Spleen (tissue), 11 donors: ENCODE results near the gene CLIC5. TPM values are rescaled to one million over a fixed set of nuclear protein-coding genes. Genes with fewer than 3 reads are reported as not detected.

Experiments
- DNase-seq: peaks from one replicate; pipeline ENCODE4 v3.0.0-alpha.2; 2020
- H3K27ac ChIP-seq, 8 donors: fragments of 200-600 bp; sonication (generic) in 7 of 8; 1 replicate in 4 of 8; 2 replicates in 4 of 8; pipeline versions ENCODE4 v1.5.0 to v1.8.0; 2016 to 2021; ENCODE audit warnings: inconsistent platforms in 4 of 8, mild to moderate bottlenecking in 4 of 8, moderate library complexity in 1 of 8
- H3K27me3 ChIP-seq, 7 donors: fragments of 200-600 bp; sonication (generic) in 6 of 7; replicated peaks in 1 of 7; 1 replicate in 4 of 7; 2 replicates in 3 of 7; pipeline versions ENCODE4 v1.5.0 to v1.8.0; 2016 to 2021; ENCODE audit warnings: inconsistent platforms in 3 of 7, mild to moderate bottlenecking in 1 of 7
- H3K36me3 ChIP-seq, 6 donors: fragments of 200-600 bp; sonication (generic) in 5 of 6; 1 replicate in 4 of 6; 2 replicates in 2 of 6; pipeline versions ENCODE4 v1.5.0 to v1.8.0; 2016 to 2021; ENCODE audit warnings: inconsistent platforms in 2 of 6
- H3K4me1 ChIP-seq, 6 donors: fragments of 200-600 bp; sonication (generic) in 5 of 6; 1 replicate in 3 of 6; 2 replicates in 3 of 6; pipeline versions ENCODE4 v1.5.0 to v1.8.0; 2016 to 2021; ENCODE audit warnings: inconsistent platforms in 3 of 6
- H3K4me3 ChIP-seq, 8 donors: fragments of 200-600 bp; sonication (generic) in 7 of 8; 1 replicate in 4 of 8; 2 replicates in 4 of 8; pipeline versions ENCODE4 v1.5.0 to v1.8.0; 2016 to 2021; ENCODE audit warnings: inconsistent platforms in 4 of 8, mild to moderate bottlenecking in 4 of 8, moderate library complexity in 2 of 8
- H3K9me3 ChIP-seq, 8 donors: fragments of 200-600 bp; sonication (generic) in 7 of 8; 1 replicate in 4 of 8; 2 replicates in 4 of 8; pipeline versions ENCODE4 v1.5.0 to v1.8.0; 2016 to 2021; ENCODE audit warnings: inconsistent platforms in 4 of 8
- POLR2A ChIP-seq, 3 donors: fragments of 450-650 bp; IDR thresholded peaks; one replicate each; pipeline ENCODE4 v1.5.1; 2017; ENCODE audit warnings: antibody characterized with exemption in 3 of 3, mild to moderate bottlenecking in 1 of 3
- POLR2AphosphoS5 ChIP-seq, 3 donors: sonication (generic); formaldehyde crosslinking; IDR thresholded peaks; one replicate each; pipeline ENCODE4 v1.5.1; 2017; ENCODE audit warnings: antibody characterized with exemption in 3 of 3
- WGBS, 5 donors: extraction: QIAGEN DNeasy Blood & Tissue Kit in 3 of 5; methylation state at CpG; one replicate each; pipeline versions ENCODE4 v1.1.5 to v1.1.7; 2013 to 2018; 5-methylcytosine and 5-hydroxymethylcytosine counted together
- intact Hi-C: fragments of 100-400 bp; cut with DNase I; formaldehyde crosslinking; loops from one replicate; pipeline ENCODE4 v1.15.0; 2023; ENCODE audit warnings: low total_unique reads
- polyA plus RNA-seq, 3 donors: library from polyadenylated mRNA; stranded (reverse); fragments of 200-250 nt; gene quantifications; one replicate each; pipeline ENCODE4 v1.2.1, GENCODE V29; 2013
- small RNA-seq, 4 donors: library from RNA; depleted of rRNA; stranded (forward); fragments of <200 nt; gene quantifications; one replicate each; pipeline ENCODE3, GENCODE V24; 2016
- total RNA-seq, 7 donors: library from RNA; depleted of rRNA in 3 of 7; stranded (reverse); fragments of >200 nt in 3 of 7; fragmentation: NEBNext Ultra II Directional in 4 of 7; extraction: Animal tissue kit (Norgen Biotek cat#: 25700) in 4 of 7; gene quantifications; one replicate each; pipeline versions ENCODE4 v1.1.0 to v1.2.1, GENCODE V29; 2016 to 2021
- TF ChIP-seq, protein P1 (sequence below), 11 experiments: fragments of 200-600 bp in 7 of 11; fragments of 450-650 bp in 4 of 11; sonication (generic) in 4 of 11; IDR thresholded peaks in 8 of 11; conservative IDR thresholded peaks in 3 of 11; 1 replicate in 7 of 11; 2 replicates in 4 of 11; pipeline versions ENCODE4 v1.4.0 to v1.8.0; 2016 to 2021; ENCODE audit warnings: antibody characterized with exemption in 11 of 11, inconsistent platforms in 4 of 11, mild to moderate bottlenecking in 1 of 11
- donor health status: healthy with polysubstance abuse.
- donor health status: DM: no; HTN: no; CAD: no; lungs with moderate emphysema.
- donor health status: DM: no; HTN: no; CAD: no.
- donor health status: Bipolar disorder and iron deficiency.
- donor health status: healthy.
- donor health status: DM: no; HTN: no; CAD: no.
- donor health status: DM: yes; HTN: yes; CAD: no.

Gene CLIC5
- total and polyA plus RNA-seq, 10 donors: 2.8 to 189 (median 71.2) TPM

DNA sequence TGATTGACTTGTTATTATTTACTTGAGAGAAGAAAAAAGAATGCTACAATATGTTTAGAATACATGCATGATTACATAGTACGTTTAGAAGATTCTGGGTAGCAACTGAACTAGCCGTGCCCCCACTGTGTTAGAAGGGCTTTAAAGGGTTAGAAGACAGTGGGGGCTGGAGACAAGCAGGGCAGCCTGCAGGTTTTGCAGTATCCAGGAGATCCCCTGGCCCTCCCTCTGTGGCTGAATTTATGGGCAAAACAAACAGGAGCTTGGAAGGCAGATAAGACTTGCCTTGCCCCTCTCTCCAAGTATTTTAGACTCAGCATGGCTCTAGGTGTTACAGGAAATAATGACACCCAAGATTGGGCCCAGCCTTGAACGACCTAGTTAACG is 179.2 kb downstream of the CLIC5 start:
- no peak for DNase-seq
- no peaks in the 10 kb centered on the region for H3K9me3 ChIP-seq
- H3K4me1 ChIP-seq: peaks cover 0 to 8% (median 3%) of the 10 kb centered on the region in 6 donors
- WGBS, 5 donors: 76 to 88% (median 81%) methylated on average over 4 of the region's 4 CpGs
- intact Hi-C loops: no loop called here
- no peaks in the 10 kb centered on the region for H3K27me3 ChIP-seq
- TF ChIP-seq, protein P1, sequence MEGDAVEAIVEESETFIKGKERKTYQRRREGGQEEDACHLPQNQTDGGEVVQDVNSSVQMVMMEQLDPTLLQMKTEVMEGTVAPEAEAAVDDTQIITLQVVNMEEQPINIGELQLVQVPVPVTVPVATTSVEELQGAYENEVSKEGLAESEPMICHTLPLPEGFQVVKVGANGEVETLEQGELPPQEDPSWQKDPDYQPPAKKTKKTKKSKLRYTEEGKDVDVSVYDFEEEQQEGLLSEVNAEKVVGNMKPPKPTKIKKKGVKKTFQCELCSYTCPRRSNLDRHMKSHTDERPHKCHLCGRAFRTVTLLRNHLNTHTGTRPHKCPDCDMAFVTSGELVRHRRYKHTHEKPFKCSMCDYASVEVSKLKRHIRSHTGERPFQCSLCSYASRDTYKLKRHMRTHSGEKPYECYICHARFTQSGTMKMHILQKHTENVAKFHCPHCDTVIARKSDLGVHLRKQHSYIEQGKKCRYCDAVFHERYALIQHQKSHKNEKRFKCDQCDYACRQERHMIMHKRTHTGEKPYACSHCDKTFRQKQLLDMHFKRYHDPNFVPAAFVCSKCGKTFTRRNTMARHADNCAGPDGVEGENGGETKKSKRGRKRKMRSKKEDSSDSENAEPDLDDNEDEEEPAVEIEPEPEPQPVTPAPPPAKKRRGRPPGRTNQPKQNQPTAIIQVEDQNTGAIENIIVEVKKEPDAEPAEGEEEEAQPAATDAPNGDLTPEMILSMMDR (IDR thresholded peaks at IDR 0.05 in 8 of 11, conservative IDR thresholded peaks at IDR 0.05 in 3 of 11): no peak
- TF ChIP-seq POLR2A (IDR thresholded peaks at IDR 0.05) (no peak), POLR2AphosphoS5 (IDR thresholded peaks at IDR 0.05) (no peak)
- no peak overlapping the region for H3K27ac ChIP-seq
- no peaks in the 10 kb centered on the region for H3K36me3 ChIP-seq
- no peak overlapping the region for H3K4me3 ChIP-seq

DNA sequence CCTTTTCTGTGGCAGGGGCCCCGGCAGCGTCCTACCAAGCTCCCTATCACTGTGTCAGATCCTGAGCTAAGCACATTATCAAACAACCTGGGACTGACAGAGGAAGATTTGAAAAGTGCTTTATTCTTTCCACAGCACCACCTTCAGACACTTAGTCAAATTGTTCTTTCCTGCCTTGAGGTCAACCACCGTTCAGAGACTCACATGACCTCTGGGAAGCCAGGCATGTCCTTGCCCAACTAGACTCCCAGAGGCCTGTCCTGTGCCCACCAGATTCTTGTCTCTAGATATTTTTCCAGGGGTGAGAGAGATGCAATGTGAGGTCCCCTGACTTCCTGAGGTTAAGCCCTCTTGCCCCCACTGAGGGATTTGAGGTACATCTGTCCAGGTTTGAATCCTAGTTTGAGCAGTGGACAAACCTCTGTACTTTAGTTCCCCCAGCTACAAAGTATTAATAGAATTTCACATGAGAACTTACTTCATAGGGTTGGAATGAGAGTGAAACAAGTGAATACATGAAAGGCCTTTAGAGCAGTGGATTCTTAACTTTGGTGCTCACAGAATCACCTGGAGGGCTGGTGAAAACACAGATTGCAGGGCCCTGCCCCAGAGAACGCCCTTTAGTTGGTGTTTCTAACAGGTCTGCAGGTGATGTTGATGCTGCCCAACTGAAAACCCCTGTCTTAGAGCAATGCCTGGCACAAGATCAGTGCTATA is 179.8 kb downstream of the CLIC5 start:
- DNase-seq: no peak
- no peaks in the 10 kb centered on the region for H3K36me3 ChIP-seq
- WGBS, 5 donors: 56 to 70% (median 61%) methylated on average over 4 of the region's 4 CpGs
- peaks cover 0 to 14% (median 8%) of the 10 kb centered on the region in 6 donors for H3K4me1 ChIP-seq
- no peak overlapping the region for H3K27ac ChIP-seq
- no peaks in the 10 kb centered on the region for H3K27me3 ChIP-seq
- TF ChIP-seq, protein P1 (IDR thresholded peaks at IDR 0.05 in 8 of 11, conservative IDR thresholded peaks at IDR 0.05 in 3 of 11): no peak
- TF ChIP-seq POLR2AphosphoS5 (IDR thresholded peaks at IDR 0.05) (no peak), POLR2A (IDR thresholded peaks at IDR 0.05) (no peak)
- no peaks in the 10 kb centered on the region for H3K9me3 ChIP-seq
- intact Hi-C loops: no loop called here
- H3K4me3 ChIP-seq: no peak overlapping the region

DNA sequence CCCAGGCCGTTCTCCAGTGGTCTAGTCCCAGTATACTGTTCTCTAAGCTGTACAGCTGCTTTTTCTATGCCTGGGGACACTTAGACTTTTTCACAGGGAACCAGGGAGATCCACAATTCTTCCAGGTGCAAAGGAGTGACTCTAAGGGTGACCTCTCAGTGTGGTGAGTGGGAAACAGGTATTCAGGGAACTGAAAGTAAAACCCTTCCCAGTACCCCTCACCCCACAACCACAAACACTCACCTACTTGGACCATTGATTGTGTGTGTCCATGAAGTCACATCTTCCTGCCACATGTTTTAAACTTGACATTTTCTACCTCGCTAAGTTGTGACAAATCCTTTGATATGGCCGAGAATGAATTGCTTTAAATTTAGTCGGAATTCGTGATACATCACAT is 183.6 kb downstream of the CLIC5 start:
- TF ChIP-seq, protein P1 (IDR thresholded peaks at IDR 0.05 in 8 of 11, conservative IDR thresholded peaks at IDR 0.05 in 3 of 11): no peak
- TF ChIP-seq POLR2AphosphoS5 (IDR thresholded peaks at IDR 0.05) (no peak), POLR2A (IDR thresholded peaks at IDR 0.05) (no peak)
- Histone ChIP-seq H3K4me1 (peaks cover 6 to 24% (median 15%) of the 10 kb centered on the region in 6 donors), H3K27me3 (no peaks in the 10 kb centered on the region), H3K4me3 (no peak overlapping the region), H3K9me3 (no peaks in the 10 kb centered on the region), H3K27ac (no peak overlapping the region), H3K36me3 (no peaks in the 10 kb centered on the region)
- DNase-seq: no peak
- 79 to 85% (median 82%) methylated on average over 5 of the region's 5 CpGs for WGBS, 5 donors
- intact Hi-C loops: no loop called here

Small RNAs within 50 kb of the gene (small RNA-seq; reads per million reads assigned to genes)
- gene RNU6-754P: 0 reads per million in 4 donors

Other genes starting within 250 kb of the CLIC5 start
- gene ENPP4, start 114.1 kb upstream of the CLIC5 start, total RNA-seq: 10 to 100 TPM; 16.8 to 29.0 (median 21.1) TPM
- 1 to 10 TPM; 4.4 to 6.3 (median 5.9) TPM for gene ENPP4, start 114.1 kb upstream of the CLIC5 start, polyA plus RNA-seq
- 10 to 100 TPM in 2 of 7 donors, 1 to 10 TPM in 5; 4.2 to 13.6 (median 7.3) TPM for gene ENPP5, start 155.1 kb upstream of the CLIC5 start, total RNA-seq
- gene ENPP5, start 155.1 kb upstream of the CLIC5 start, polyA plus RNA-seq: 1 to 10 TPM; 1.7 to 5.0 (median 2.1) TPM